A549 (cell line): ENCODE measurements around the gene F8A1.
"Not testable (repeated sequence)": the region's sequence is repeated elsewhere in the genome, so short reads cannot be mapped to it uniquely, and the experiment has no call there.

Experiments
- CHD4 ChIP-seq: fragments of 200-600 bp; sonication (generic); IDR thresholded peaks from 2 replicates; pipeline ENCODE4 v1.6.1; 2016; ENCODE audit warnings: antibody characterized with exemption, mild to moderate bottlenecking, borderline replicate concordance
- CTCF ChIP-seq: fragments of >200 bp; sonication (Bioruptor Twin); formaldehyde crosslinking; IDR thresholded peaks from 3 replicates; pipeline ENCODE4 v1.5.1; 2016
- EP300 ChIP-seq, 2 experiments: fragments of >200 bp; sonication (Bioruptor Twin); formaldehyde crosslinking; IDR thresholded peaks; 2 replicates in 1 of 2; 3 replicates in 1 of 2; pipeline ENCODE4 v1.6.1; 2016 to 2017
- POLR2A ChIP-seq: IDR thresholded peaks from 2 replicates; pipeline ENCODE4 v1.6.1; 2012; ENCODE audit warnings: mild to moderate bottlenecking, low read length
- RAD21 ChIP-seq, 2 experiments: fragments of >200 bp in 1 of 2; sonication (Bioruptor Twin) in 1 of 2; formaldehyde crosslinking in 1 of 2; IDR thresholded peaks in 1 of 2; conservative IDR thresholded peaks in 1 of 2; 2 replicates in 1 of 2; 3 replicates in 1 of 2; pipeline ENCODE4 v1.6.1; 2012 to 2018; ENCODE audit warnings: inconsistent platforms in 1 of 2
- RFX5 ChIP-seq: fragments of 450-650 bp; IDR thresholded peaks from 2 replicates; pipeline ENCODE4 v1.7.1; 2014; ENCODE audit warnings: antibody characterized with exemption, mild to moderate bottlenecking, moderate library complexity
- TP53 ChIP-seq: fragments of 250-450 bp; sonication (Bioruptor Pico); IDR thresholded peaks from 2 replicates; pipeline ENCODE4 v1.5.0; 2021; ENCODE audit warnings: mild to moderate bottlenecking, moderate library complexity
- TF ChIP-seq, protein P1 (sequence below): fragments of 200-600 bp; sonication (generic); IDR thresholded peaks from 2 replicates; pipeline ENCODE4 v1.6.1; 2016; ENCODE audit warnings: antibody characterized with exemption, mild to moderate bottlenecking, moderate library complexity
- TF ChIP-seq, protein P2 (sequence below): IDR thresholded peaks from 2 replicates; pipeline ENCODE4 v1.6.1; 2012

DNA sequence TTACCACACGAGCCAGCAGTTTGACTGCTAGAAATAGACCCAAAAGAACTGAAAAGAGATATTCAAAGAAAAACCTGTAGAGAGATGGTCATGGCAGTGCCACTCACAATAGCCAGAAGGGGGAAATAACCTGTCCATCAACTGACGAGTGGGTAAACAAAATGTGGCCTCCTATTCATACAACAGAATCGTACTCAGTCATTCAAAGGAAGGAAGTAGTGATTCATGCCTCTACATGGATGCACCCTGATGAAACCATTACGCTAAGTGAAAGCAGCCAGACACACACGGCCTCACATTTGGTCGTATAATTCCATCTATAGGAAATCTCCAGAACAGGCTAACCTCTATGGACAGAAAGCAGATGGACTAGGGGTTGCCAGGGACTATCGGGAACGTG, 2.1 kb upstream of the F8A1 start:
- TF ChIP-seq TP53 (CRISPR knock-in tag); POLR2A; CTCF; EP300 (IDR thresholded peaks at IDR 0.05); RFX5; RAD21 (conservative IDR thresholded peaks at IDR 0.05 in 1 of 2, IDR thresholded peaks at IDR 0.05 in 1 of 2); CHD4: not testable (repeated sequence)
- TF ChIP-seq, protein P1, sequence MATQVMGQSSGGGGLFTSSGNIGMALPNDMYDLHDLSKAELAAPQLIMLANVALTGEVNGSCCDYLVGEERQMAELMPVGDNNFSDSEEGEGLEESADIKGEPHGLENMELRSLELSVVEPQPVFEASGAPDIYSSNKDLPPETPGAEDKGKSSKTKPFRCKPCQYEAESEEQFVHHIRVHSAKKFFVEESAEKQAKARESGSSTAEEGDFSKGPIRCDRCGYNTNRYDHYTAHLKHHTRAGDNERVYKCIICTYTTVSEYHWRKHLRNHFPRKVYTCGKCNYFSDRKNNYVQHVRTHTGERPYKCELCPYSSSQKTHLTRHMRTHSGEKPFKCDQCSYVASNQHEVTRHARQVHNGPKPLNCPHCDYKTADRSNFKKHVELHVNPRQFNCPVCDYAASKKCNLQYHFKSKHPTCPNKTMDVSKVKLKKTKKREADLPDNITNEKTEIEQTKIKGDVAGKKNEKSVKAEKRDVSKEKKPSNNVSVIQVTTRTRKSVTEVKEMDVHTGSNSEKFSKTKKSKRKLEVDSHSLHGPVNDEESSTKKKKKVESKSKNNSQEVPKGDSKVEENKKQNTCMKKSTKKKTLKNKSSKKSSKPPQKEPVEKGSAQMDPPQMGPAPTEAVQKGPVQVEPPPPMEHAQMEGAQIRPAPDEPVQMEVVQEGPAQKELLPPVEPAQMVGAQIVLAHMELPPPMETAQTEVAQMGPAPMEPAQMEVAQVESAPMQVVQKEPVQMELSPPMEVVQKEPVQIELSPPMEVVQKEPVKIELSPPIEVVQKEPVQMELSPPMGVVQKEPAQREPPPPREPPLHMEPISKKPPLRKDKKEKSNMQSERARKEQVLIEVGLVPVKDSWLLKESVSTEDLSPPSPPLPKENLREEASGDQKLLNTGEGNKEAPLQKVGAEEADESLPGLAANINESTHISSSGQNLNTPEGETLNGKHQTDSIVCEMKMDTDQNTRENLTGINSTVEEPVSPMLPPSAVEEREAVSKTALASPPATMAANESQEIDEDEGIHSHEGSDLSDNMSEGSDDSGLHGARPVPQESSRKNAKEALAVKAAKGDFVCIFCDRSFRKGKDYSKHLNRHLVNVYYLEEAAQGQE, result not testable (repeated sequence)
- TF ChIP-seq, protein P2, sequence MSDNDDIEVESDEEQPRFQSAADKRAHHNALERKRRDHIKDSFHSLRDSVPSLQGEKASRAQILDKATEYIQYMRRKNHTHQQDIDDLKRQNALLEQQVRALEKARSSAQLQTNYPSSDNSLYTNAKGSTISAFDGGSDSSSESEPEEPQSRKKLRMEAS, result not testable (repeated sequence)
